Smooth muscle cell (in vitro differentiated cells): ENCODE results near the gene DBF4B. TPM values are rescaled to one million over a fixed set of nuclear protein-coding genes. Genes with fewer than 3 reads are reported as not detected.

ENCODE experiments used
- DNase-seq: peaks from one replicate; lab custom pipeline; 2025; ENCODE audit not compliant: unreplicated experiment; lab: John Stamatoyannopoulos, UW
- H2AFZ ChIP-seq: fragments of 200-600 bp; sonication (generic); 2 replicates; pipeline ENCODE4 v1.6.0; 2016; ENCODE audit warnings: antibody characterized with exemption, low read depth, mild to moderate bottlenecking
- H3F3A ChIP-seq: fragments of 200-600 bp; sonication (generic); 2 replicates; pipeline ENCODE4 v1.6.0; 2017; ENCODE audit warnings: antibody characterized with exemption, low read depth
- H3K27ac ChIP-seq: fragments of 200-600 bp; sonication (generic); 2 replicates; pipeline ENCODE4 v1.5.1; 2016; ENCODE audit warnings: low read depth, mild to moderate bottlenecking
- H3K27me3 ChIP-seq: fragments of 200-600 bp; sonication (generic); 2 replicates; pipeline ENCODE4 v1.6.1; 2016; ENCODE audit warnings: low read depth, mild to moderate bottlenecking
- H3K36me3 ChIP-seq: fragments of 200-600 bp; sonication (generic); 2 replicates; pipeline ENCODE4 v1.5.1; 2016; ENCODE audit warnings: low read depth
- H3K4me1 ChIP-seq: fragments of 200-600 bp; sonication (generic); 2 replicates; pipeline ENCODE4 v1.5.1; 2016; ENCODE audit warnings: low read depth
- H3K4me2 ChIP-seq: fragments of 200-600 bp; sonication (generic); 2 replicates; pipeline ENCODE4 v1.6.0; 2016; ENCODE audit warnings: mild to moderate bottlenecking
- H3K4me3 ChIP-seq: fragments of 200-600 bp; sonication (generic); 2 replicates; pipeline ENCODE4 v1.5.1; 2016; ENCODE audit warnings: mild to moderate bottlenecking
- H3K79me2 ChIP-seq: fragments of 200-600 bp; sonication (generic); 2 replicates; pipeline ENCODE4 v1.6.0; 2016; ENCODE audit warnings: low read depth, mild to moderate bottlenecking
- H3K9ac ChIP-seq: fragments of 200-600 bp; sonication (generic); 2 replicates; pipeline ENCODE4 v1.6.0; 2016; ENCODE audit warnings: low read depth
- H3K9me3 ChIP-seq: fragments of 200-600 bp; sonication (generic); replicated peaks from 2 replicates; pipeline ENCODE4 v1.5.1; 2016; ENCODE audit warnings: low read depth
- H4K20me1 ChIP-seq: fragments of 200-600 bp; sonication (generic); 2 replicates; pipeline ENCODE4 v1.6.0; 2016; ENCODE audit warnings: low read depth
- CTCF ChIP-seq: fragments of 200-600 bp; sonication (generic); IDR thresholded peaks from 2 replicates; pipeline ENCODE4 v1.5.1; 2017; ENCODE audit warnings: borderline replicate concordance, mild to moderate bottlenecking, antibody characterized with exemption; ENCODE audit not compliant: insufficient read depth, poor library complexity, severe bottlenecking
- WGBS: methylation state at CpG from one replicate; pipeline ENCODE4 v1.1.7; 2016; ENCODE audit warnings: low lambda C conversion rate; 5-methylcytosine and 5-hydroxymethylcytosine counted together
- polyA plus RNA-seq: library from polyadenylated mRNA; unstranded; fragments of >200 nt; fragmentation: Nextera tagmentation; extraction: Ambion mirVana; gene quantifications from 2 replicates; pipeline ENCODE4 v1.2.1, GENCODE V29; 2016
- total RNA-seq: library from RNA; depleted of rRNA; stranded (reverse); fragments of >200 nt; gene quantifications from 2 replicates; pipeline ENCODE4 v1.2.3, GENCODE V29; 2014

The DBF4B gene
- total and polyA plus RNA-seq, 2 experiments from 2014 or later = 1.6 to 2.7 TPM

- no peak overlapping the region for H3K4me3 ChIP-seq
- H3K9ac ChIP-seq = no peak overlapping the region
- no peaks in the 10 kb centered on the region for H3K79me2 ChIP-seq
- no peaks in the 10 kb centered on the region for H3K9me3 ChIP-seq
- 86% methylated on average over 8 of the region's 8 CpGs for WGBS
- no peaks in the 10 kb centered on the region for H3K36me3 ChIP-seq
- DNase-seq = no peak
- no peak overlapping the region for H3K27ac ChIP-seq
- no peak overlapping the region for H2AFZ ChIP-seq
- H3K4me2 ChIP-seq = no peak overlapping the region
- H3K4me1 ChIP-seq = no peaks in the 10 kb centered on the region
- H3F3A ChIP-seq = no peaks in the 10 kb centered on the region
- TF ChIP-seq CTCF = no peak
- no peaks in the 10 kb centered on the region for H4K20me1 ChIP-seq
- peaks cover 4% of the 10 kb centered on the region for H3K27me3 ChIP-seq
These were observed 58.1 kb downstream of the DBF4B start for GRCh38 chr17:44766409-44767038.

GRCh38 chr17:44767493-44767892 lies 59.0 kb downstream of the DBF4B start:
- H3K9ac ChIP-seq = no peak overlapping the region
- no peak for DNase-seq
- no peak for TF ChIP-seq CTCF
- H3K27me3 ChIP-seq = no peaks in the 10 kb centered on the region
- H2AFZ ChIP-seq = no peak overlapping the region
- no peak overlapping the region for H3K4me3 ChIP-seq
- H3K27ac ChIP-seq = no peak overlapping the region
- H3F3A ChIP-seq = no peaks in the 10 kb centered on the region
- H4K20me1 ChIP-seq = no peaks in the 10 kb centered on the region
- H3K4me1 ChIP-seq = no peaks in the 10 kb centered on the region
- 86% methylated on average over 4 of the region's 4 CpGs for WGBS
- H3K36me3 ChIP-seq = no peaks in the 10 kb centered on the region
- no peaks in the 10 kb centered on the region for H3K79me2 ChIP-seq
- H3K9me3 ChIP-seq = no peaks in the 10 kb centered on the region
- H3K4me2 ChIP-seq = no peak overlapping the region

GRCh38 chr17:44768505-44769142 lies 60.2 kb downstream of the DBF4B start:
- no peak overlapping the region for H2AFZ ChIP-seq
- no peaks in the 10 kb centered on the region for H3K4me1 ChIP-seq
- H3K27ac ChIP-seq = no peak overlapping the region
- no peak for DNase-seq
- no peaks in the 10 kb centered on the region for H3K36me3 ChIP-seq
- no peaks in the 10 kb centered on the region for H3K27me3 ChIP-seq
- TF ChIP-seq CTCF = no peak
- WGBS = 90% methylated on average over 11 of the region's 11 CpGs
- H3K4me2 ChIP-seq = no peak overlapping the region
- H3K79me2 ChIP-seq = no peaks in the 10 kb centered on the region
- no peaks in the 10 kb centered on the region for H3F3A ChIP-seq
- H4K20me1 ChIP-seq = no peaks in the 10 kb centered on the region
- no peak overlapping the region for H3K9ac ChIP-seq
- H3K9me3 ChIP-seq = no peaks in the 10 kb centered on the region
- H3K4me3 ChIP-seq = no peak overlapping the region

GRCh38 chr17:44769230-44769629 lies 60.8 kb downstream of the DBF4B start:
- Histone ChIP-seq H3K4me1 (no peaks in the 10 kb centered on the region), H3K27me3 (no peaks in the 10 kb centered on the region), H3K27ac (no peak overlapping the region), H3K9me3 (no peaks in the 10 kb centered on the region), H3K36me3 (no peaks in the 10 kb centered on the region), H3F3A (no peaks in the 10 kb centered on the region), H3K4me2 (no peak overlapping the region), H3K79me2 (no peaks in the 10 kb centered on the region), H2AFZ (no peak overlapping the region), H3K4me3 (no peak overlapping the region), H4K20me1 (no peaks in the 10 kb centered on the region), H3K9ac (no peak overlapping the region)
- DNase-seq = no peak
- WGBS = 81% methylated on average over 6 of the region's 6 CpGs
- TF ChIP-seq CTCF = no peak
